HepG2 (cell line): ENCODE results near the gene PSRC1.

Source experiments
- CHD2 ChIP-seq: IDR thresholded peaks from 2 replicates; pipeline ENCODE4 v1.6.1; 2011; ENCODE audit warnings: low read depth, low read length, improper control_type of control experiment
- CTCF ChIP-seq: sonication (generic); formaldehyde crosslinking; IDR thresholded peaks from 2 replicates; pipeline ENCODE4 v1.5.0; 2020; ENCODE audit warnings: mild to moderate bottlenecking, missing genetic modification reagents, moderate library complexity
- EZH2 ChIP-seq: conservative IDR thresholded peaks from 2 replicates; pipeline ENCODE4 v1.6.1; 2012; ENCODE audit warnings: mild to moderate bottlenecking, low read depth, low read length, moderate library complexity
- NFRKB ChIP-seq: fragments of 450-650 bp; IDR thresholded peaks from 2 replicates; pipeline ENCODE4 v1.6.1; 2017
- SP1 ChIP-seq, 2 experiments: fragments of 450-650 bp in 1 of 2; sonication (generic) in 1 of 2; formaldehyde crosslinking in 1 of 2; IDR thresholded peaks; 2 replicates each; pipeline versions ENCODE4 v1.4.0 to v1.6.1; 2016 to 2020; ENCODE audit warnings: missing genetic modification reagents in 1 of 2
- TCF7L2 ChIP-seq: IDR thresholded peaks from 2 replicates; pipeline ENCODE4 v1.6.1; 2011; ENCODE audit warnings: mild to moderate bottlenecking, low read depth, low read length, moderate library complexity
- ZNF124 ChIP-seq: sonication (generic); formaldehyde crosslinking; IDR thresholded peaks from 2 replicates; pipeline ENCODE4 v1.4.0; 2020; ENCODE audit warnings: missing genetic modification reagents
- ZNF230 ChIP-seq: sonication (generic); formaldehyde crosslinking; IDR thresholded peaks from 2 replicates; pipeline ENCODE4 v1.4.0; 2020; ENCODE audit warnings: mild to moderate bottlenecking, missing genetic modification reagents
- ZNF446 ChIP-seq: sonication (generic); formaldehyde crosslinking; IDR thresholded peaks from 2 replicates; pipeline ENCODE4 v1.5.0; 2020; ENCODE audit warnings: mild to moderate bottlenecking, missing genetic modification reagents
- TF ChIP-seq, protein P1 (sequence below): fragments of 450-650 bp; IDR thresholded peaks from 2 replicates; pipeline ENCODE4 v1.6.1; 2017

- no peak for TF ChIP-seq ZNF124 (CRISPR knock-in tag)
- TF ChIP-seq TCF7L2 = no peak
- no peak for TF ChIP-seq ZNF446 (CRISPR knock-in tag)
- TF ChIP-seq CTCF = no peak
- TF ChIP-seq, protein P1, sequence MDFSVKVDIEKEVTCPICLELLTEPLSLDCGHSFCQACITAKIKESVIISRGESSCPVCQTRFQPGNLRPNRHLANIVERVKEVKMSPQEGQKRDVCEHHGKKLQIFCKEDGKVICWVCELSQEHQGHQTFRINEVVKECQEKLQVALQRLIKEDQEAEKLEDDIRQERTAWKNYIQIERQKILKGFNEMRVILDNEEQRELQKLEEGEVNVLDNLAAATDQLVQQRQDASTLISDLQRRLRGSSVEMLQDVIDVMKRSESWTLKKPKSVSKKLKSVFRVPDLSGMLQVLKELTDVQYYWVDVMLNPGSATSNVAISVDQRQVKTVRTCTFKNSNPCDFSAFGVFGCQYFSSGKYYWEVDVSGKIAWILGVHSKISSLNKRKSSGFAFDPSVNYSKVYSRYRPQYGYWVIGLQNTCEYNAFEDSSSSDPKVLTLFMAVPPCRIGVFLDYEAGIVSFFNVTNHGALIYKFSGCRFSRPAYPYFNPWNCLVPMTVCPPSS = no peak
- TF ChIP-seq ZNF230 (CRISPR knock-in tag) = no peak
- no peak for TF ChIP-seq SP1 (IDR thresholded peaks at IDR 0.05)
- TF ChIP-seq SP1 (CRISPR knock-in tag; IDR thresholded peaks at IDR 0.05) = no peak
- TF ChIP-seq EZH2 = no peak
- no peak for TF ChIP-seq CHD2
- TF ChIP-seq NFRKB = no peak
These were observed 26.4 kb upstream of the PSRC1 start for GRCh38 chr1:109309347-109309746.
